H1 (cell line): ENCODE measurements around the gene KYNU. TPM values are rescaled to one million over a fixed set of nuclear protein-coding genes. Genes with fewer than 3 reads are reported as not detected.

Experiments
- CTCF ChIA-PET: fragments of 300-600 bp; sonication (Branson Sonifier 250); formaldehyde crosslinking; loops from one replicate; lab custom pipeline; 2021; ENCODE audit not compliant: partially characterized antibody; lab: Charles Lee
- POLR2A ChIA-PET: fragments of 300-600 bp; sonication (Branson Sonifier 250); formaldehyde crosslinking; loops from one replicate; lab custom pipeline; 2021; ENCODE audit warnings: inconsistent platforms; ENCODE audit not compliant: partially characterized antibody; lab: Charles Lee
- DNase-seq, 2 experiments: peaks; one replicate each; pipeline versions ENCODE4 v3.0.0 to v3.0.0-alpha.2; 2010 to 2022; ENCODE audit warnings: low spot score in 2 of 2, low read depth in 1 of 2, mixed read lengths in 1 of 2
- FAIRE-seq: peaks from 2 replicates; lab custom pipeline; 2011; peaks lifted over from hg19 to GRCh38; lab: Jason Lieb, UNC
- H2AFZ ChIP-seq: 2 replicates; pipeline ENCODE4 v1.8.1; 2012; ENCODE audit warnings: low read length, inconsistent platforms
- H2AK5ac ChIP-seq: 2 replicates; pipeline ENCODE4 v1.6.1; 2013; ENCODE audit warnings: low read depth, low read length
- H2BK120ac ChIP-seq: replicated peaks from 2 replicates; pipeline ENCODE3; 2013; ENCODE audit warnings: low read depth, low read length, inconsistent platforms
- H2BK12ac ChIP-seq: 2 replicates; pipeline ENCODE4 v1.6.1; 2013; ENCODE audit warnings: low read depth, low read length
- H2BK15ac ChIP-seq: 2 replicates; pipeline ENCODE4 v1.6.1; 2013; ENCODE audit warnings: low read length
- H2BK20ac ChIP-seq: 2 replicates; pipeline ENCODE4 v1.6.1; 2013; ENCODE audit warnings: low read length
- H2BK5ac ChIP-seq: 2 replicates; pipeline ENCODE4 v1.6.1; 2013; ENCODE audit warnings: low read depth, low read length
- H3K14ac ChIP-seq: 2 replicates; pipeline ENCODE4 v1.6.1; 2013; ENCODE audit warnings: inconsistent platforms; ENCODE audit not compliant: insufficient read length
- H3K18ac ChIP-seq: 2 replicates; pipeline ENCODE4 v1.6.1; 2013; ENCODE audit warnings: low read length; ENCODE audit errors: extremely low read depth
- H3K23ac ChIP-seq: 2 replicates; pipeline ENCODE4 v1.6.1; 2013; ENCODE audit warnings: inconsistent platforms; ENCODE audit not compliant: insufficient read length
- H3K23me2 ChIP-seq: 2 replicates; pipeline ENCODE4 v1.6.1; 2013; ENCODE audit warnings: low read depth, low read length
- H3K27ac ChIP-seq: 2 replicates; pipeline ENCODE4 v1.6.1; 2011; ENCODE audit warnings: low read depth, low read length, inconsistent platforms
- H3K27me3 ChIP-seq, 4 experiments: replicated peaks in 1 of 4; 1 replicate in 1 of 4; 2 replicates in 3 of 4; pipeline versions ENCODE4 v1.6.1 to v1.8.1; 2011 to 2013; ENCODE audit warnings: low read length in 3 of 4, mild to moderate bottlenecking in 3 of 4, inconsistent platforms in 2 of 4, mixed read lengths in 2 of 4, moderate library complexity in 1 of 4; ENCODE audit not compliant: control insufficient read depth in 3 of 4, insufficient read depth in 3 of 4; ENCODE audit errors: extremely low read depth in 1 of 4
- H3K36me3 ChIP-seq, 4 experiments: 2 replicates each; pipeline versions ENCODE4 v1.6.1 to v1.8.1; 2011 to 2013; ENCODE audit warnings: mild to moderate bottlenecking in 4 of 4, low read length in 3 of 4, moderate library complexity in 2 of 4, control low read depth in 1 of 4, inconsistent platforms in 1 of 4; ENCODE audit not compliant: insufficient read depth in 4 of 4, control insufficient read depth in 2 of 4
- H3K4ac ChIP-seq: replicated peaks from 2 replicates; pipeline ENCODE3; 2013; ENCODE audit warnings: low read length, low read depth, mixed read lengths, inconsistent platforms; ENCODE audit not compliant: insufficient read length
- H3K4me1 ChIP-seq, 4 experiments: replicated peaks in 1 of 4; 1 replicate in 1 of 4; 2 replicates in 3 of 4; pipeline versions ENCODE4 v1.6.1 to v1.8.1; 2011 to 2013; ENCODE audit warnings: low read length in 3 of 4, inconsistent platforms in 2 of 4, mixed read lengths in 1 of 4; ENCODE audit not compliant: insufficient read depth in 4 of 4, control insufficient read depth in 3 of 4
- H3K4me2 ChIP-seq, 2 experiments: 2 replicates each; pipeline versions ENCODE4 v1.6.1 to v1.8.1; 2011 to 2013; ENCODE audit warnings: low read depth in 2 of 2, low read length in 2 of 2, control low read depth in 1 of 2, inconsistent platforms in 1 of 2, mild to moderate bottlenecking in 1 of 2; ENCODE audit not compliant: insufficient read depth in 1 of 2
- H3K4me3 ChIP-seq, 4 experiments: fragments of 200-600, 300-600 bp in 1 of 4; sonication (generic), shearing (Covaris generic), sonication (Bioruptor Twin) in 1 of 4; 2 replicates each; pipeline versions ENCODE4 v1.5.1 to v1.8.1; 2011 to 2016; ENCODE audit warnings: low read length in 4 of 4, low read depth in 3 of 4, control low read depth in 2 of 4, inconsistent platforms in 2 of 4, mild to moderate bottlenecking in 2 of 4, mixed read lengths in 1 of 4, moderate library complexity in 1 of 4; ENCODE audit not compliant: insufficient read depth in 2 of 4; ENCODE audit errors: extremely low read depth in 1 of 4
- H3K56ac ChIP-seq: replicated peaks from 2 replicates; pipeline ENCODE3; 2013; ENCODE audit warnings: low read depth, mild to moderate bottlenecking, mixed read lengths, low read length, inconsistent platforms; ENCODE audit not compliant: insufficient read length
- H3K79me1 ChIP-seq: 2 replicates; pipeline ENCODE4 v1.6.1; 2013; ENCODE audit warnings: low read depth, low read length, control low read depth
- H3K79me2 ChIP-seq, 2 experiments: 2 replicates each; pipeline versions ENCODE4 v1.6.1 to v1.8.1; 2012 to 2013; ENCODE audit warnings: low read length in 2 of 2, mild to moderate bottlenecking in 2 of 2, inconsistent platforms in 1 of 2; ENCODE audit not compliant: insufficient read depth in 2 of 2, control insufficient read depth in 1 of 2
- H3K9ac ChIP-seq, 4 experiments: replicated peaks in 1 of 4; 1 replicate in 1 of 4; 2 replicates in 3 of 4; pipeline versions ENCODE4 v1.6.1 to v1.8.1; 2011 to 2013; ENCODE audit warnings: low read depth in 3 of 4, low read length in 3 of 4, control low read depth in 2 of 4, mild to moderate bottlenecking in 2 of 4, moderate library complexity in 2 of 4, inconsistent platforms in 1 of 4; ENCODE audit errors: extremely low read depth in 1 of 4
- H3K9me3 ChIP-seq, 2 experiments: 2 replicates each; pipeline versions ENCODE4 v1.6.1 to v1.8.1; 2012 to 2013; ENCODE audit warnings: mild to moderate bottlenecking in 2 of 2, moderate library complexity in 2 of 2, control low read depth in 1 of 2, inconsistent platforms in 1 of 2, low read depth in 1 of 2, low read length in 1 of 2, mixed read lengths in 1 of 2; ENCODE audit not compliant: insufficient read depth in 2 of 2
- H4K20me1 ChIP-seq, 2 experiments: replicated peaks in 1 of 2; 2 replicates each; pipeline versions ENCODE3 to v1.8.1; 2011 to 2013; ENCODE audit warnings: inconsistent platforms in 2 of 2, low read length in 2 of 2, mild to moderate bottlenecking in 1 of 2; ENCODE audit not compliant: insufficient read depth in 2 of 2, control insufficient read depth in 1 of 2
- H4K5ac ChIP-seq: 2 replicates; pipeline ENCODE4 v1.6.1; 2013; ENCODE audit warnings: low read length, low read depth, mixed read lengths, inconsistent platforms; ENCODE audit not compliant: insufficient read length
- H4K8ac ChIP-seq: 2 replicates; pipeline ENCODE4 v1.8.0; 2013; ENCODE audit warnings: mild to moderate bottlenecking, moderate library complexity, low read length, inconsistent platforms; ENCODE audit not compliant: insufficient read depth; ENCODE audit errors: extremely low read depth
- H4K91ac ChIP-seq: replicated peaks from 2 replicates; pipeline ENCODE3; 2013; ENCODE audit warnings: low read length, mixed read lengths, inconsistent platforms; ENCODE audit not compliant: insufficient read length
- BACH1 ChIP-seq: IDR thresholded peaks from 2 replicates; pipeline ENCODE4 v1.6.1; 2012; ENCODE audit warnings: low read length, improper control_type of control experiment
- GTF2F1 ChIP-seq: IDR thresholded peaks from 2 replicates; pipeline ENCODE4 v1.6.1; 2012; ENCODE audit warnings: low read depth, low read length, improper control_type of control experiment, borderline replicate concordance
- HDAC2 ChIP-seq, 2 experiments: fragments of 300-600 bp in 1 of 2; sonication (generic) in 1 of 2; IDR thresholded peaks; 2 replicates each; pipeline ENCODE4 v1.6.1; 2011 to 2012; ENCODE audit warnings: low read depth in 2 of 2, low read length in 2 of 2, mild to moderate bottlenecking in 2 of 2, moderate library complexity in 2 of 2, borderline replicate concordance in 1 of 2, inconsistent platforms in 1 of 2
- KDM1A ChIP-seq: fragments of 200-600, 300-600 bp; sonication (generic); IDR thresholded peaks from 2 replicates; pipeline ENCODE4 v1.7.1; 2016; ENCODE audit warnings: mild to moderate bottlenecking, low read length, borderline replicate concordance
- KDM4A ChIP-seq: IDR thresholded peaks from one replicate; pipeline ENCODE4 v1.7.1; 2012; ENCODE audit warnings: low read depth, mild to moderate bottlenecking, moderate library complexity, low read length, inconsistent platforms; ENCODE audit not compliant: severe bottlenecking
- NANOG ChIP-seq: IDR thresholded peaks from 2 replicates; pipeline ENCODE4 v1.6.1; 2011; ENCODE audit warnings: low read length, low read depth, mild to moderate bottlenecking, inconsistent platforms; ENCODE audit not compliant: insufficient read depth, poor library complexity, severe bottlenecking
- POLR2AphosphoS5 ChIP-seq: IDR thresholded peaks from 2 replicates; pipeline ENCODE4 v1.6.1; 2011; ENCODE audit warnings: low read depth, low read length
- SIRT6 ChIP-seq: IDR thresholded peaks from one replicate; pipeline ENCODE4 v1.7.1; 2012; ENCODE audit warnings: low read length, inconsistent platforms
- TBP ChIP-seq: IDR thresholded peaks from 2 replicates; pipeline ENCODE4 v1.6.1; 2011; ENCODE audit warnings: low read depth, low read length, improper control_type of control experiment
- TCF12 ChIP-seq: IDR thresholded peaks from 2 replicates; pipeline ENCODE4 v1.6.1; 2011; ENCODE audit warnings: low read depth, mild to moderate bottlenecking, low read length
- TEAD4 ChIP-seq: IDR thresholded peaks from 2 replicates; pipeline ENCODE4 v1.6.1; 2012; ENCODE audit warnings: low read depth, low read length, inconsistent platforms, mixed read lengths
- YY1 ChIP-seq: IDR thresholded peaks from 2 replicates; pipeline ENCODE4 v1.6.1; 2011; ENCODE audit warnings: low read depth, mild to moderate bottlenecking, low read length
- polyA plus RNA-seq, 7 experiments: library from polyadenylated mRNA; depleted of rRNA in 3 of 7; stranded (reverse) in 5 of 7; unstranded in 2 of 7; fragments of >200 nt in 5 of 7; fragments of 200-250 nt in 2 of 7; gene quantifications; 1 replicate in 5 of 7; 2 replicates in 1 of 7; 4 replicates in 1 of 7; pipeline versions ENCODE4 v1.2.1 to v1.2.3, GENCODE V29; 2011 to 2013; ENCODE audit warnings: missing spikeins in 2 of 7, mixed read lengths in 2 of 7
- total RNA-seq: library from RNA; stranded (reverse); fragmentation: NEBNext Ultra II Directional; extraction: Animal tissue kit (Norgen Biotek cat#: 25700); gene quantifications from 2 replicates; pipeline ENCODE4 v1.2.1, GENCODE V29; 2021
- TF ChIP-seq, protein P1 (sequence below): IDR thresholded peaks from 2 replicates; pipeline ENCODE4 v1.6.1; 2012; ENCODE audit warnings: low read length, inconsistent platforms
- TF ChIP-seq, protein P2 (sequence below): IDR thresholded peaks from 2 replicates; pipeline ENCODE4 v1.6.1; 2012; ENCODE audit warnings: inconsistent platforms

KYNU gene
- total and polyA plus RNA-seq, 2 of the 8 experiments (the other 6 are each of a cell fraction or from before 2014, with no cell fraction given): 0.09 to 0.13 TPM

DNA sequence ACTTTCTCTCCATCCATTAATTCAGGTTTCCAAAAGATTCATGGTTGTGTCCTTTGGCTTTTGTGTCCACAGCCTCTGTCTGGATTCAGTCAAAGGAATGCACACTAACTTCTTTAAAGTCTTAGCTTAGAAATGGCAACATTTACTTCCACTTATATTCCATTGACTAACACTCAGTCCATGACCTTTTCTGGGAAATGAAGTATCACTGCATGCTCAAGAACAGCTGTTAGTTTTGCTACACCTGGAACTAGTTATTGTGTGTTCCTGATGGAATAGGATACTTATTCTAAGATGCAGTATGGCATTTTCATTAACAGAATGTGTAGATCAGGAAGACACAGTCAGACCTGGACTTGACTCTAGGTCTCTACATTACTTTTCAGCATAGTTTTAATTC lies 88.8 kb downstream of the KYNU start:
- H3K23ac ChIP-seq: no peak overlapping the region
- no peak overlapping the region for H3K56ac ChIP-seq
- no peaks in the 10 kb centered on the region for H3K79me1 ChIP-seq
- H4K5ac ChIP-seq: no peak overlapping the region
- no peaks in the 10 kb centered on the region for H3K36me3 ChIP-seq
- H3K4me1 ChIP-seq: no peaks in the 10 kb centered on the region
- no peak overlapping the region for H3K9ac ChIP-seq
- no peak overlapping the region for H2BK120ac ChIP-seq
- no peak overlapping the region for H4K8ac ChIP-seq
- peaks cover 0 to 1% (median 0%) of the 10 kb centered on the region in 4 experiments; a peak in 1 of 7 replicates for H3K27me3 ChIP-seq
- H2BK12ac ChIP-seq: no peak overlapping the region
- no peak overlapping the region for H3K4ac ChIP-seq
- no peaks in the 10 kb centered on the region for H3K9me3 ChIP-seq
- no peak overlapping the region for H3K4me3 ChIP-seq
- H2BK20ac ChIP-seq: no peak overlapping the region
- no peak overlapping the region for H4K91ac ChIP-seq
- no peak overlapping the region for H2AFZ ChIP-seq
- H2BK5ac ChIP-seq: no peak overlapping the region
- H2AK5ac ChIP-seq: no peak overlapping the region
- no peaks in the 10 kb centered on the region for H3K79me2 ChIP-seq
- ChIA-PET POLR2A (no interaction called here), CTCF (no interaction called here)
- H4K20me1 ChIP-seq: no peaks in the 10 kb centered on the region
- no peaks in the 10 kb centered on the region for H3K23me2 ChIP-seq
- H3K14ac ChIP-seq: no peak overlapping the region
- no peak overlapping the region for H3K18ac ChIP-seq
- DNase-seq: no peak
- no peak for FAIRE-seq
- H2BK15ac ChIP-seq: no peak overlapping the region
- no peak overlapping the region for H3K27ac ChIP-seq
- no peak overlapping the region for H3K4me2 ChIP-seq
- no peak for TF ChIP-seq POLR2AphosphoS5
- TF ChIP-seq SIRT6: no peak
- no peak for TF ChIP-seq NANOG
- no peak for TF ChIP-seq BACH1
- no peak for TF ChIP-seq YY1
- no peak for TF ChIP-seq KDM1A
- TF ChIP-seq HDAC2 (IDR thresholded peaks at IDR 0.05; ENCODE audit: borderline replicate concordance in 1 of 2, low read depth in 2 of 2, low read length in 2 of 2): no peak
- no peak for TF ChIP-seq TBP
- TF ChIP-seq, protein P1, sequence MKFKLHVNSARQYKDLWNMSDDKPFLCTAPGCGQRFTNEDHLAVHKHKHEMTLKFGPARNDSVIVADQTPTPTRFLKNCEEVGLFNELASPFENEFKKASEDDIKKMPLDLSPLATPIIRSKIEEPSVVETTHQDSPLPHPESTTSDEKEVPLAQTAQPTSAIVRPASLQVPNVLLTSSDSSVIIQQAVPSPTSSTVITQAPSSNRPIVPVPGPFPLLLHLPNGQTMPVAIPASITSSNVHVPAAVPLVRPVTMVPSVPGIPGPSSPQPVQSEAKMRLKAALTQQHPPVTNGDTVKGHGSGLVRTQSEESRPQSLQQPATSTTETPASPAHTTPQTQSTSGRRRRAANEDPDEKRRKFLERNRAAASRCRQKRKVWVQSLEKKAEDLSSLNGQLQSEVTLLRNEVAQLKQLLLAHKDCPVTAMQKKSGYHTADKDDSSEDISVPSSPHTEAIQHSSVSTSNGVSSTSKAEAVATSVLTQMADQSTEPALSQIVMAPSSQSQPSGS: no peak
- TF ChIP-seq KDM4A: no peak
- no peak for TF ChIP-seq TCF12
- TF ChIP-seq, protein P2, sequence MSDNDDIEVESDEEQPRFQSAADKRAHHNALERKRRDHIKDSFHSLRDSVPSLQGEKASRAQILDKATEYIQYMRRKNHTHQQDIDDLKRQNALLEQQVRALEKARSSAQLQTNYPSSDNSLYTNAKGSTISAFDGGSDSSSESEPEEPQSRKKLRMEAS: no peak
- no peak for TF ChIP-seq GTF2F1
- TF ChIP-seq TEAD4: no peak
